GM23338 (cell line): ENCODE measurements around the gene LEPR. TPM values are rescaled to one million over a fixed set of nuclear protein-coding genes. Genes with fewer than 3 reads are reported as not detected.

Experiments used
- ATAC-seq: fragments of 200-7000 bp; cut with Tn5 transposase; 3 replicates; pipeline ENCODE4 v1.9.1; 2020
- DNase-seq: peaks from one replicate; pipeline ENCODE4 v3.0.0-alpha.2; 2015; ENCODE audit warnings: low spot score
- H2AFZ ChIP-seq: fragments of 200-600 bp; sonication (generic); 2 replicates; pipeline ENCODE4 v1.8.0; 2016; ENCODE audit warnings: antibody characterized with exemption, mild to moderate bottlenecking, moderate library complexity
- H3F3A ChIP-seq: fragments of 200-600 bp; sonication (generic); replicated peaks from 2 replicates; pipeline ENCODE4 v1.8.0; 2017; ENCODE audit warnings: antibody characterized with exemption, mixed run types, low read depth
- H3K27ac ChIP-seq: fragments of 200-600 bp; sonication (generic); 2 replicates; pipeline ENCODE4 v1.6.1; 2016; ENCODE audit warnings: low read depth
- H3K27me3 ChIP-seq: fragments of 200-600 bp; sonication (generic); 2 replicates; pipeline ENCODE4 v1.8.0; 2016; ENCODE audit warnings: mild to moderate bottlenecking, mixed run types, moderate library complexity; ENCODE audit not compliant: insufficient read depth
- H3K36me3 ChIP-seq: fragments of 200-600 bp; sonication (generic); 2 replicates; pipeline ENCODE4 v1.8.0; 2016; ENCODE audit warnings: mild to moderate bottlenecking; ENCODE audit not compliant: insufficient read depth
- H3K4me1 ChIP-seq: fragments of 200-600 bp; sonication (generic); 2 replicates; pipeline ENCODE4 v1.8.0; 2016; ENCODE audit warnings: mild to moderate bottlenecking, moderate library complexity; ENCODE audit not compliant: insufficient read depth
- H3K4me2 ChIP-seq: fragments of 200-600 bp; sonication (generic); 2 replicates; pipeline ENCODE4 v1.7.1; 2017; ENCODE audit warnings: mixed run types
- H3K4me3 ChIP-seq: fragments of 200-600 bp; sonication (generic); 2 replicates; pipeline ENCODE4 v1.6.1; 2016; ENCODE audit warnings: mixed run types
- H3K79me2 ChIP-seq: fragments of 200-600 bp; sonication (generic); replicated peaks from 2 replicates; pipeline ENCODE4 v1.8.0; 2017; ENCODE audit warnings: mild to moderate bottlenecking; ENCODE audit not compliant: insufficient read depth
- H3K9me2 ChIP-seq: fragments of 200-600 bp; sonication (generic); 2 replicates; pipeline ENCODE4 v1.8.0; 2017; ENCODE audit not compliant: insufficient read depth
- H4K20me1 ChIP-seq: fragments of 200-600 bp; sonication (generic); replicated peaks from 2 replicates; pipeline ENCODE4 v1.8.0; 2017; ENCODE audit warnings: mild to moderate bottlenecking; ENCODE audit not compliant: insufficient read depth
- H3K27ac Mint-ChIP-seq: 2 replicates; pipeline ENCODE4 v1.8.0; 2020; ENCODE audit warnings: inconsistent platforms, mild to moderate bottlenecking, moderate library complexity, mixed read lengths
- H3K27me3 Mint-ChIP-seq: 3 replicates; pipeline ENCODE4 v1.8.0; 2022; ENCODE audit warnings: low read depth, mild to moderate bottlenecking, moderate library complexity, mixed read lengths, inconsistent platforms; ENCODE audit not compliant: insufficient read depth, poor library complexity
- H3K36me3 Mint-ChIP-seq: 3 replicates; pipeline ENCODE4 v1.8.0; 2021; ENCODE audit warnings: low read depth, mild to moderate bottlenecking, inconsistent platforms, moderate library complexity, mixed read lengths
- H3K4me1 Mint-ChIP-seq: 3 replicates; pipeline ENCODE4 v1.8.0; 2020; ENCODE audit warnings: mild to moderate bottlenecking, inconsistent platforms, mixed read lengths
- H3K4me3 Mint-ChIP-seq: 3 replicates; pipeline ENCODE4 v1.8.0; 2021; ENCODE audit warnings: moderate library complexity, mild to moderate bottlenecking, inconsistent platforms, mixed read lengths
- H3K9me3 Mint-ChIP-seq: 3 replicates; pipeline ENCODE4 v1.8.0; 2020; ENCODE audit warnings: moderate library complexity, mild to moderate bottlenecking, inconsistent platforms, mixed read lengths
- CREB1 ChIP-seq: fragments of 250-450 bp; sonication (Bioruptor Pico); IDR thresholded peaks from 2 replicates; pipeline ENCODE4 v1.5.0; 2020; ENCODE audit warnings: low read depth, mild to moderate bottlenecking, moderate library complexity
- CTCF ChIP-seq, 2 experiments: fragments of 200-600 bp in 1 of 2; sonication (generic) in 1 of 2; conservative IDR thresholded peaks; 2 replicates each; pipeline versions ENCODE4 v1.5.1 to v1.6.1; 2016 to 2017; ENCODE audit warnings: antibody characterized with exemption in 2 of 2, low read depth in 2 of 2, mild to moderate bottlenecking in 2 of 2, moderate library complexity in 1 of 2
- ETS1 ChIP-seq: IDR thresholded peaks from 2 replicates; pipeline ENCODE4 v1.6.1; 2016; ENCODE audit warnings: antibody characterized with exemption
- EZH2 ChIP-seq: fragments of 200-600 bp; sonication (generic); IDR thresholded peaks from one replicate; pipeline ENCODE4 v1.8.0; 2017; ENCODE audit warnings: antibody characterized with exemption, mild to moderate bottlenecking, low read depth; ENCODE audit not compliant: unreplicated experiment
- EZH2phosphoT487 ChIP-seq: fragments of 200-600 bp; sonication (generic); IDR thresholded peaks from one replicate; pipeline ENCODE4 v1.8.1; 2018; ENCODE audit warnings: antibody characterized with exemption; ENCODE audit not compliant: unreplicated experiment
- NANOG ChIP-seq: IDR thresholded peaks from 2 replicates; pipeline ENCODE4 v1.6.1; 2016; ENCODE audit warnings: antibody characterized with exemption, borderline replicate concordance
- POLR2AphosphoS5 ChIP-seq: IDR thresholded peaks from 2 replicates; pipeline ENCODE4 v1.6.1; 2016; ENCODE audit warnings: antibody characterized with exemption, low read depth
- STAT1 ChIP-seq: IDR thresholded peaks from one replicate; pipeline ENCODE4 v1.6.1; 2016; ENCODE audit warnings: antibody characterized with exemption; ENCODE audit not compliant: unreplicated experiment
- ZNF114 ChIP-seq: fragments of 250-450 bp; sonication (Bioruptor Pico); IDR thresholded peaks from 2 replicates; pipeline ENCODE4 v1.5.0; 2020; ENCODE audit warnings: mild to moderate bottlenecking, moderate library complexity
- ZNF331 ChIP-seq: fragments of 250-450 bp; sonication (Bioruptor Pico); IDR thresholded peaks from 2 replicates; pipeline ENCODE4 v1.5.0; 2020; ENCODE audit warnings: low read depth, mild to moderate bottlenecking, moderate library complexity
- polyA plus RNA-seq: library from polyadenylated mRNA; unstranded; fragments of >200 nt; fragmentation: Nextera tagmentation; extraction: Ambion mirVana; gene quantifications from 2 replicates; pipeline ENCODE4 v1.2.1, GENCODE V29; 2016
- total RNA-seq: library from RNA; depleted of rRNA; stranded (reverse); fragments of >200 nt; shearing (Covaris generic); gene quantifications from 2 replicates; pipeline ENCODE4 v1.2.3, GENCODE V29; 2014
- TF ChIP-seq, protein P1 (sequence below): fragments of 250-450 bp; sonication (Bioruptor Pico); IDR thresholded peaks from 2 replicates; pipeline ENCODE4 v1.5.0; 2020; ENCODE audit warnings: mild to moderate bottlenecking, moderate library complexity

Gene LEPR
- total and polyA plus RNA-seq, 2 experiments from 2014 or later = 2.1 to 4.7 TPM

DNA sequence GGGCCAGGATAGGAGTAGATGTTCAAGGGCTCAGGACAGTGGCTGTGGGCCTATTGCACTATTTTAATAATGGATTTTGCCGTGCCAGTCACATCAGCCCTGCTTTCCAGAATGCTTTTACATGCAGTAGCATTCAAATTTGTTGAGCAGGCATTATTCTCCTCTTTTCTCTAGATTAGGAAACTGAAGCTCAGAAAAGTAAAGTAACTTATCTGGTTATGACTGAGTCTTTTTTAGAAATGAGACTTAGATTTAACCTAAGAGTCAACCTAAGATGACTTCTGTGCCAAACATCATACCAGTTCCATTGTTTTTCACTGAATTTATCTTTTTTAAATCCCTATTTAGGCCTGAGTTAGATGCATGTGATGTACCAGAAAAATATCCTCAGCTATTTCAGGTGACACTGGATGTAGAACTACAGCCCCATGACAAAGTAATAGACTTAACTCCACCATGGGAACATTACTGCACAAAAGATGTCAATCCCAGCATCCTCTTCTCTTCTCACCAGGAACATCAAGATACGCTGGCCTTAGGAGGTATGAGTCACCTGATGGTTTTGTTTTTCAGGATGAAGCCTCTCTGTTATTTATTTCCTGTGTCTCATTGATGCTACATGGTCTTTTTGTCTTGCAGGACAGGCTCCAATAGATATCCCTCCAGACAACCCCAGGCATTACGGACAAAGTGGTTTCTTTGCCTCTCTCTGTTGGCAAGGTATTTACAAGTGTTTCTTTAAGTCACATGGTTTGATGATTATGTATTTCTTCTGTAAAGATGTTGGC is 31.4 kb upstream of the LEPR start:
- no peaks in the 10 kb centered on the region for H3K79me2 ChIP-seq
- no peak overlapping the region for H3K4me2 ChIP-seq
- peaks cover 4% of the 10 kb centered on the region; the same call in 1 of the 2 replicates for H3K36me3 ChIP-seq
- H3K9me2 ChIP-seq = no peaks in the 10 kb centered on the region
- no peaks in the 10 kb centered on the region for H3F3A ChIP-seq
- Mint-ChIP-seq H3K4me3 (no peak overlapping the region), H3K27ac (peak overlapping the region; percentile 43; the same call in 1 of the 2 replicates), H3K4me1 (peaks cover 4% of the 10 kb centered on the region), H3K27me3 (no peaks in the 10 kb centered on the region), H3K36me3 (peaks cover 3% of the 10 kb centered on the region; the same call in 1 of the 3 replicates), H3K9me3 (peaks cover 3% of the 10 kb centered on the region; the same call in 1 of the 3 replicates)
- H3K4me1 ChIP-seq = no peaks in the 10 kb centered on the region
- no peak for DNase-seq
- peak overlapping the region; percentile 13; the same call in 1 of the 2 replicates for H3K27ac ChIP-seq
- ATAC-seq = no peak
- H3K27me3 ChIP-seq = no peaks in the 10 kb centered on the region
- H4K20me1 ChIP-seq = no peaks in the 10 kb centered on the region
- no peak overlapping the region for H2AFZ ChIP-seq
- no peak overlapping the region for H3K4me3 ChIP-seq
- TF ChIP-seq POLR2AphosphoS5 (no peak), CREB1 (CRISPR knock-in tag) (no peak), ETS1 (no peak), CTCF (conservative IDR thresholded peaks at IDR 0.05; ENCODE audit: low read depth in 2 of 2) (no peak), ZNF114 (CRISPR knock-in tag) (no peak), STAT1 (no peak), EZH2phosphoT487 (no peak), EZH2 (no peak), ZNF331 (CRISPR knock-in tag) (no peak)

DNA sequence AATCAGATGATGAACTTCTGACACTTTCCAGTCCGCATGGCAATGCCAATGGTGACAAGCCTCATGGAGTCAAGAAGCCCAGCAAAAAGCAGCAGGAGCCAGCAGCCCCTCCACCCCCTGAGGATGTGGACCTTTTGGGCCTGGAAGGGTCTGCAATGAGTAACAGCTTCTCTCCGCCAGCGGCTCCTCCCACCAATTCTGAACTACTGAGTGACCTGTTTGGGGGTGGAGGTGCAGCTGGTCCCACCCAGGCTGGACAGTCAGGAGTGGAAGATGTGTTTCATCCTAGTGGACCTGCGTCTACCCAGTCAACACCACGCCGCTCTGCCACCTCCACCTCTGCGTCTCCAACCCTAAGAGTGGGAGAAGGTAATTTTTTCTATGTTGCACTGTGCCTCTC is 28.0 kb upstream of the LEPR start:
- no peaks in the 10 kb centered on the region for H3K79me2 ChIP-seq
- Mint-ChIP-seq H3K27me3 (no peaks in the 10 kb centered on the region), H3K9me3 (no peaks in the 10 kb centered on the region; the same call in 2 of the 3 replicates), H3K4me1 (peaks cover 9% of the 10 kb centered on the region), H3K27ac (no peak overlapping the region), H3K4me3 (no peak overlapping the region), H3K36me3 (no peaks in the 10 kb centered on the region)
- no peaks in the 10 kb centered on the region for H4K20me1 ChIP-seq
- H3K36me3 ChIP-seq = no peaks in the 10 kb centered on the region
- DNase-seq = no peak
- no peak for ATAC-seq
- H3K4me2 ChIP-seq = no peak overlapping the region
- TF ChIP-seq STAT1 = no peak
- TF ChIP-seq NANOG = no peak
- no peak for TF ChIP-seq EZH2
- TF ChIP-seq POLR2AphosphoS5 = no peak
- TF ChIP-seq, protein P1, sequence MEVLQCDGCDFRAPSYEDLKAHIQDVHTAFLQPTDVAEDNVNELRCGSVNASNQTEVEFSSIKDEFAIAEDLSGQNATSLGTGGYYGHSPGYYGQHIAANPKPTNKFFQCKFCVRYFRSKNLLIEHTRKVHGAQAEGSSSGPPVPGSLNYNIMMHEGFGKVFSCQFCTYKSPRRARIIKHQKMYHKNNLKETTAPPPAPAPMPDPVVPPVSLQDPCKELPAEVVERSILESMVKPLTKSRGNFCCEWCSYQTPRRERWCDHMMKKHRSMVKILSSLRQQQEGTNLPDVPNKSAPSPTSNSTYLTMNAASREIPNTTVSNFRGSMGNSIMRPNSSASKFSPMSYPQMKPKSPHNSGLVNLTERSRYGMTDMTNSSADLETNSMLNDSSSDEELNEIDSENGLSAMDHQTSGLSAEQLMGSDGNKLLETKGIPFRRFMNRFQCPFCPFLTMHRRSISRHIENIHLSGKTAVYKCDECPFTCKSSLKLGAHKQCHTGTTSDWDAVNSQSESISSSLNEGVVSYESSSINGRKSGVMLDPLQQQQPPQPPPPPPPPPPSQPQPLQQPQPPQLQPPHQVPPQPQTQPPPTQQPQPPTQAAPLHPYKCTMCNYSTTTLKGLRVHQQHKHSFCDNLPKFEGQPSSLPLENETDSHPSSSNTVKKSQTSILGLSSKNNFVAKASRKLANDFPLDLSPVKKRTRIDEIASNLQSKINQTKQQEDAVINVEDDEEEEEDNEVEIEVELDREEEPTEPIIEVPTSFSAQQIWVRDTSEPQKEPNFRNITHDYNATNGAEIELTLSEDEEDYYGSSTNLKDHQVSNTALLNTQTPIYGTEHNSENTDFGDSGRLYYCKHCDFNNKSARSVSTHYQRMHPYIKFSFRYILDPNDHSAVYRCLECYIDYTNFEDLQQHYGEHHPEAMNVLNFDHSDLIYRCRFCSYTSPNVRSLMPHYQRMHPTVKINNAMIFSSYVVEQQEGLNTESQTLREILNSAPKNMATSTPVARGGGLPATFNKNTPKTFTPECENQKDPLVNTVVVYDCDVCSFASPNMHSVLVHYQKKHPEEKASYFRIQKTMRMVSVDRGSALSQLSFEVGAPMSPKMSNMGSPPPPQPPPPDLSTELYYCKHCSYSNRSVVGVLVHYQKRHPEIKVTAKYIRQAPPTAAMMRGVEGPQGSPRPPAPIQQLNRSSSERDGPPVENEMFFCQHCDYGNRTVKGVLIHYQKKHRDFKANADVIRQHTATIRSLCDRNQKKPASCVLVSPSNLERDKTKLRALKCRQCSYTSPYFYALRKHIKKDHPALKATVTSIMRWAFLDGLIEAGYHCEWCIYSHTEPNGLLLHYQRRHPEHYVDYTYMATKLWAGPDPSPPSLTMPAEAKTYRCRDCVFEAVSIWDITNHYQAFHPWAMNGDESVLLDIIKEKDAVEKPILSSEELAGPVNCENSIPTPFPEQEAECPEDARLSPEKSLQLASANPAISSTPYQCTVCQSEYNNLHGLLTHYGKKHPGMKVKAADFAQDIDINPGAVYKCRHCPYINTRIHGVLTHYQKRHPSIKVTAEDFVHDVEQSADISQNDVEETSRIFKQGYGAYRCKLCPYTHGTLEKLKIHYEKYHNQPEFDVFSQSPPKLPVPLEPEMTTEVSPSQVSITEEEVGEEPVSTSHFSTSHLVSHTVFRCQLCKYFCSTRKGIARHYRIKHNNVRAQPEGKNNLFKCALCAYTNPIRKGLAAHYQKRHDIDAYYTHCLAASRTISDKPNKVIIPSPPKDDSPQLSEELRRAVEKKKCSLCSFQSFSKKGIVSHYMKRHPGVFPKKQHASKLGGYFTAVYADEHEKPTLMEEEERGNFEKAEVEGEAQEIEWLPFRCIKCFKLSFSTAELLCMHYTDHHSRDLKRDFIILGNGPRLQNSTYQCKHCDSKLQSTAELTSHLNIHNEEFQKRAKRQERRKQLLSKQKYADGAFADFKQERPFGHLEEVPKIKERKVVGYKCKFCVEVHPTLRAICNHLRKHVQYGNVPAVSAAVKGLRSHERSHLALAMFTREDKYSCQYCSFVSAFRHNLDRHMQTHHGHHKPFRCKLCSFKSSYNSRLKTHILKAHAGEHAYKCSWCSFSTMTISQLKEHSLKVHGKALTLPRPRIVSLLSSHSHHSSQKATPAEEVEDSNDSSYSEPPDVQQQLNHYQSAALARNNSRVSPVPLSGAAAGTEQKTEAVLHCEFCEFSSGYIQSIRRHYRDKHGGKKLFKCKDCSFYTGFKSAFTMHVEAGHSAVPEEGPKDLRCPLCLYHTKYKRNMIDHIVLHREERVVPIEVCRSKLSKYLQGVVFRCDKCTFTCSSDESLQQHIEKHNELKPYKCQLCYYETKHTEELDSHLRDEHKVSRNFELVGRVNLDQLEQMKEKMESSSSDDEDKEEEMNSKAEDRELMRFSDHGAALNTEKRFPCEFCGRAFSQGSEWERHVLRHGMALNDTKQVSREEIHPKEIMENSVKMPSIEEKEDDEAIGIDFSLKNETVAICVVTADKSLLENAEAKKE (CRISPR knock-in tag) = no peak
- H2AFZ ChIP-seq = no peak overlapping the region
- no peaks in the 10 kb centered on the region for H3F3A ChIP-seq
- peaks cover 4% of the 10 kb centered on the region; the same call in 1 of the 2 replicates for H3K4me1 ChIP-seq
- no peak overlapping the region for H3K27ac ChIP-seq
- no peak overlapping the region for H3K4me3 ChIP-seq
- no peaks in the 10 kb centered on the region for H3K27me3 ChIP-seq
- H3K9me2 ChIP-seq = no peaks in the 10 kb centered on the region
